ENCODE data around the gene OVOL1.

The OVOL1 gene

DNA sequence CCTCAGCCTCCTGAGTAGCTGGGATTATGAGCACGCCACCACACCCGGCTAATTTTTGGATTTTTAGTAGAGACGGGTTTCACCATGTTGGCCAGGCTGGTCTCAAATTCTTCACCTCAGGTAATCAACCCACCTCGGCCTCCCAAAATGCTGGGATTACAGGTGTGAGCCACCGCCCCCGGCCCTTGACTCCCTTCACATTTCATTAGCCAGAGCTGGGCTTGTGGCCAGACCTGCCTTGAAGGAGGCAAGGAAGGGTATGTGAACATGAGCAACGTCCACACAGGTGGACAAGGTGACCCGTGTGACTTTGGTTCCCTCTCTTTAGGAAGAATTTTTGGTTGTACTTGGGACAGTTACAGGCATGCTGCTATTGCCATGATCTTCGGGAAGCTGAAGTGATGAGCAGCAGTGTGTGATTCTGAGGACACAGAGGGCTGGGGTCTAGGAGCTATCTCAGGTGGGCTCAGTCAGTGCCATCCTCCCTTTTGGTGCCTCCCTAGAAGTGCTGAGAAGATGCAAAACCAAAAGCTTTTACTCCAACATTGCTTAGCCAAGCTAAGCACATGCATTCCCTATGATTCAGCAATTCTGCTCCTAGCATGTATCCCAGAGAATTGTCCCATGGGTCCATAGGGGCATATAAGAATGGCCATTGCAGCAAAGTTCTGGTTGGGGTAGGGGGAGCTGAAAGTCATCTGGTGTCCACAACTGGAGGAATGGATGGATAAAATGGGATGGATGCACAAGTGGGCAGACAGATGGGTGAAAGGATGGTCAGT lies 12.1 kb upstream of the OVOL1 start:
- Histone ChIP-seq H3K27me3 (replicated peaks) (no peaks in the 10 kb centered on the region), H3K27ac (no peak overlapping the region), H3K4me3 (ENCODE audit: low read depth, low read length) (no peak overlapping the region), H3K36me3 (replicated peaks) (peaks cover 10% of the 10 kb centered on the region)
- TF ChIP-seq, protein P1, sequence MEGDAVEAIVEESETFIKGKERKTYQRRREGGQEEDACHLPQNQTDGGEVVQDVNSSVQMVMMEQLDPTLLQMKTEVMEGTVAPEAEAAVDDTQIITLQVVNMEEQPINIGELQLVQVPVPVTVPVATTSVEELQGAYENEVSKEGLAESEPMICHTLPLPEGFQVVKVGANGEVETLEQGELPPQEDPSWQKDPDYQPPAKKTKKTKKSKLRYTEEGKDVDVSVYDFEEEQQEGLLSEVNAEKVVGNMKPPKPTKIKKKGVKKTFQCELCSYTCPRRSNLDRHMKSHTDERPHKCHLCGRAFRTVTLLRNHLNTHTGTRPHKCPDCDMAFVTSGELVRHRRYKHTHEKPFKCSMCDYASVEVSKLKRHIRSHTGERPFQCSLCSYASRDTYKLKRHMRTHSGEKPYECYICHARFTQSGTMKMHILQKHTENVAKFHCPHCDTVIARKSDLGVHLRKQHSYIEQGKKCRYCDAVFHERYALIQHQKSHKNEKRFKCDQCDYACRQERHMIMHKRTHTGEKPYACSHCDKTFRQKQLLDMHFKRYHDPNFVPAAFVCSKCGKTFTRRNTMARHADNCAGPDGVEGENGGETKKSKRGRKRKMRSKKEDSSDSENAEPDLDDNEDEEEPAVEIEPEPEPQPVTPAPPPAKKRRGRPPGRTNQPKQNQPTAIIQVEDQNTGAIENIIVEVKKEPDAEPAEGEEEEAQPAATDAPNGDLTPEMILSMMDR (IDR thresholded peaks at IDR 0.05; ENCODE audit: low read depth, low read length, missing control alignments) = no peak
- DNase-seq = no peak
- in situ Hi-C loops (cut with HindIII; ENCODE audit: low pct_ligation_motif_present, low sequenced_read_pairs) = no loop called here

DNA sequence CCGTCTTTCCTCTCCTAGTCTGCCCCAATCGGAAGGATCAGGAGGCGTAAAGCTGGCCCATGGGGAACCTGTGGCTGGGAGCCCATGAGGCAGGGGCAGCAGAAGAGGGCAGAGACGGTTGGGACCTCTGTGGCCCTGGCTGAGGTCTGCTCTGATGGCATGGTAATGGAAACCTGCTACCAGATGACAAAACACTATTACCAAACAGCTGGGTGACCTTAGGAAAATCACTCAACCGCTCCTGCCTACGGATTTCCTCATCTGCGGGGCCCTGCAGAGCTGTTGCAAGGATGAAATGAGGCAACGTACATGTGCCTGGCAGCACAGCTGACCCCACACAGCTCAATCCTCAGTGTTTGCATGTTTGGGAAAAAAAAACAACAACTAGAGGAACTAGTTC lies 10.7 kb upstream of the OVOL1 start:
- TF ChIP-seq, protein P1 (IDR thresholded peaks at IDR 0.05; ENCODE audit: low read depth, low read length, missing control alignments) = no peak
- in situ Hi-C loops (cut with HindIII; ENCODE audit: low pct_ligation_motif_present, low sequenced_read_pairs) = no loop called here
- Histone ChIP-seq H3K27me3 (replicated peaks) (no peaks in the 10 kb centered on the region), H3K36me3 (replicated peaks) (peaks cover 10% of the 10 kb centered on the region), H3K27ac (no peak overlapping the region), H3K4me3 (ENCODE audit: low read depth, low read length) (no peak overlapping the region)
- DNase-seq = no peak

DNA sequence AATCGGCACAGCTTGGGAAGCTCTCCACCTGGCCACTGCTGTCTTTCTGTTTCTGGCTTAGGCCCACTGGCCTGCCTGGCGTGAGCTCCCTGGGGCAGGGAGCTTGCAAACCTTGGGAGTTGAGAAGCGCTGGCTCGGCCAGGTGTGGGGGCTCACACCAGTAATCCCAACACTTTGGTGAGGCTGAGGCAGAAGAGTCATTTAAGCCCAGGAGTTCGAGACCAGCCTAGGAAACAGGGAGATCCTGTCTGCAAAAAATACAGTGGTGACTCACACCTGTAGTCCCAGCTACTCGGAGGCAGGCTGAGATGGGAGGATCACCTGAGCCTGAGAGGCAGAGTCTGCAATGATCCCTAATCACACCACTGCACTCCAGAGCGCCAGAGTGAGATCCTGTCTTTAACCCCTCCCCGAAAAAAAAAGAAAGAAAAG lies 10.1 kb upstream of the OVOL1 start:
- Histone ChIP-seq H3K4me3 (ENCODE audit: low read depth, low read length) (no peak overlapping the region), H3K36me3 (replicated peaks) (peaks cover 10% of the 10 kb centered on the region), H3K27me3 (replicated peaks) (no peaks in the 10 kb centered on the region), H3K27ac (no peak overlapping the region)
- no peak for DNase-seq
- in situ Hi-C loops (cut with HindIII; ENCODE audit: low pct_ligation_motif_present, low sequenced_read_pairs) = no loop called here
- TF ChIP-seq, protein P1 (IDR thresholded peaks at IDR 0.05; ENCODE audit: low read depth, low read length, missing control alignments) = no peak

GRCh38 chr11:65777241-65777640 lies 9.6 kb upstream of the OVOL1 start:
- TF ChIP-seq, protein P1 (IDR thresholded peaks at IDR 0.05; ENCODE audit: low read depth, low read length, missing control alignments) = no peak
- peaks cover 10% of the 10 kb centered on the region for H3K36me3 ChIP-seq (replicated peaks)
- no peak overlapping the region for H3K27ac ChIP-seq
- no peak overlapping the region for H3K4me3 ChIP-seq (ENCODE audit: low read depth, low read length)
- in situ Hi-C loops (cut with HindIII; ENCODE audit: low pct_ligation_motif_present, low sequenced_read_pairs) = no loop called here
- no peak for DNase-seq
- H3K27me3 ChIP-seq (replicated peaks) = no peaks in the 10 kb centered on the region

DNA sequence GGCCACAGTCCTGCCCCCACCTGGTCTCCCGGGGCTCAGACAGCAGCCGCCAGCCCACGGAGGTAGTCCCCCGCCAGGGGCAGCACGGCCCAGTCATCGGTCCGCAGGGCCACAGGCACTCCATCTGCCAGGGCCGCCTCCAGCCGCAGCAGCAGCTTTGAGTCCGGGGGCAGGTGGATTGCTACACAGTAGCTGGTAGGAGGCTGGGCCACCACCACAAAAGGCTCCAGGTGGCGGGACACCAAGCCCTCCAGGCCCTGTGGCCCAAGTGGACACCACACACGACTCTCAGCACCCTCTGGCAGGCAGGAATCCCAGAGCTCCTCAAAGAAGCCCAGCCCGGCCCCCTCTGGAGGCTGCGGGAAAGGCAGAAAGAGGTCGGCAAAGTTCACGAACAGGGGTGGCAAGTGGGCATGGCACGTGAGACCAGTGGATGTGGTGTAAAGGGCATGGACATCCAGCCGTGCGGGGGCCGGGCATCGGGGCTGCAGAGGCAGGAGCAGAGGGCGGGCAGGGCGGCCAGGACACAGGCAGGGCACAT lies 9.0 kb upstream of the OVOL1 start:
- DNase-seq = no peak
- peaks cover 10% of the 10 kb centered on the region for H3K36me3 ChIP-seq (replicated peaks)
- in situ Hi-C loops (cut with HindIII; ENCODE audit: low pct_ligation_motif_present, low sequenced_read_pairs) = no loop called here
- no peaks in the 10 kb centered on the region for H3K27me3 ChIP-seq (replicated peaks)
- H3K4me3 ChIP-seq (ENCODE audit: low read depth, low read length) = no peak overlapping the region
- no peak overlapping the region for H3K27ac ChIP-seq
- TF ChIP-seq, protein P1 (IDR thresholded peaks at IDR 0.05; ENCODE audit: low read depth, low read length, missing control alignments) = no peak

Measured in brain microvascular endothelial cell (primary cell).